Parathyroid adenoma (tissue), 2 donors: ENCODE measurements around the gene PHLDB1.

ENCODE experiments used
- H2AFZ ChIP-seq: fragments of 300-600 bp; sonication (generic); one replicate; pipeline ENCODE4 v1.7.0; 2017; ENCODE audit warnings: antibody characterized with exemption, mild to moderate bottlenecking
- H3K27ac ChIP-seq: fragments of 300-600 bp; sonication (generic); one replicate; pipeline ENCODE4 v1.7.0; 2017
- H3K27me3 ChIP-seq: fragments of 300-600 bp; sonication (generic); one replicate; pipeline ENCODE4 v1.7.0; 2017; ENCODE audit warnings: low read length; ENCODE audit not compliant: control insufficient read depth, insufficient read depth
- H3K36me3 ChIP-seq: fragments of 300-600 bp; sonication (generic); one replicate; pipeline ENCODE4 v1.7.0; 2017; ENCODE audit warnings: low read length; ENCODE audit not compliant: control insufficient read depth, insufficient read depth
- H3K4me1 ChIP-seq: fragments of 300-600 bp; sonication (generic); one replicate; pipeline ENCODE4 v1.7.0; 2017; ENCODE audit warnings: control low read depth
- H3K4me2 ChIP-seq: fragments of 300-600 bp; sonication (generic); one replicate; pipeline ENCODE4 v1.7.0; 2017; ENCODE audit warnings: low read length
- H3K4me3 ChIP-seq: fragments of 300-600 bp; sonication (generic); one replicate; pipeline ENCODE4 v1.7.0; 2017; ENCODE audit warnings: low read depth, low read length
- H3K79me2 ChIP-seq: fragments of 300-600 bp; sonication (generic); one replicate; pipeline ENCODE4 v1.7.0; 2017; ENCODE audit warnings: control low read depth
- H3K9ac ChIP-seq: fragments of 300-600 bp; sonication (generic); one replicate; pipeline ENCODE4 v1.7.0; 2017; ENCODE audit warnings: mild to moderate bottlenecking
- H3K9me3 ChIP-seq: fragments of 300-600 bp; sonication (generic); one replicate; pipeline ENCODE4 v1.7.0; 2017; ENCODE audit warnings: low read length; ENCODE audit not compliant: control insufficient read depth
- CTCF ChIP-seq: fragments of 300-600 bp; sonication (generic); IDR thresholded peaks from one replicate; pipeline ENCODE4 v1.7.0; 2017; ENCODE audit warnings: antibody characterized with exemption, mild to moderate bottlenecking
- donor health status: primary hyperparathyroidism.

PHLDB1 gene

GRCh38 chr11:118645066-118645715 is 37.8 kb downstream of the PHLDB1 start:
- no peak overlapping the region for H3K4me2 ChIP-seq
- TF ChIP-seq CTCF = no peak
- H3K27me3 ChIP-seq = no peaks in the 10 kb centered on the region
- H3K27ac ChIP-seq = no peak overlapping the region
- no peak overlapping the region for H3K9ac ChIP-seq
- no peaks in the 10 kb centered on the region for H3K4me1 ChIP-seq
- H2AFZ ChIP-seq = no peak overlapping the region
- H3K4me3 ChIP-seq = no peak overlapping the region
- H3K36me3 ChIP-seq = no peaks in the 10 kb centered on the region
- H3K9me3 ChIP-seq = no peaks in the 10 kb centered on the region
- no peaks in the 10 kb centered on the region for H3K79me2 ChIP-seq

GRCh38 chr11:118646393-118646792 is 39.0 kb downstream of the PHLDB1 start:
- H3K4me3 ChIP-seq = no peak overlapping the region
- no peaks in the 10 kb centered on the region for H3K4me1 ChIP-seq
- no peaks in the 10 kb centered on the region for H3K27me3 ChIP-seq
- H2AFZ ChIP-seq = no peak overlapping the region
- no peaks in the 10 kb centered on the region for H3K79me2 ChIP-seq
- TF ChIP-seq CTCF = no peak
- no peaks in the 10 kb centered on the region for H3K9me3 ChIP-seq
- H3K36me3 ChIP-seq = no peaks in the 10 kb centered on the region
- no peak overlapping the region for H3K9ac ChIP-seq
- no peak overlapping the region for H3K4me2 ChIP-seq
- no peak overlapping the region for H3K27ac ChIP-seq

- Histone ChIP-seq H3K4me1 (no peaks in the 10 kb centered on the region), H3K9me3 (no peaks in the 10 kb centered on the region), H3K4me2 (no peak overlapping the region), H3K9ac (no peak overlapping the region), H3K27ac (no peak overlapping the region), H3K36me3 (no peaks in the 10 kb centered on the region), H3K4me3 (no peak overlapping the region), H3K27me3 (no peaks in the 10 kb centered on the region), H2AFZ (no peak overlapping the region), H3K79me2 (no peaks in the 10 kb centered on the region)
- TF ChIP-seq CTCF = no peak
Observed at GRCh38 chr11:118648291-118648690, 40.9 kb downstream of the PHLDB1 start.

GRCh38 chr11:118649941-118650340 is 42.5 kb downstream of the PHLDB1 start:
- Histone ChIP-seq H3K9ac (no peak overlapping the region), H3K27ac (no peak overlapping the region), H3K9me3 (no peaks in the 10 kb centered on the region), H3K79me2 (no peaks in the 10 kb centered on the region), H3K4me2 (no peak overlapping the region), H3K4me3 (no peak overlapping the region), H3K36me3 (no peaks in the 10 kb centered on the region), H2AFZ (no peak overlapping the region), H3K27me3 (no peaks in the 10 kb centered on the region), H3K4me1 (no peaks in the 10 kb centered on the region)
- TF ChIP-seq CTCF = no peak

GRCh38 chr11:118650366-118650765 is 43.0 kb downstream of the PHLDB1 start:
- no peak for TF ChIP-seq CTCF
- Histone ChIP-seq H3K27me3 (no peaks in the 10 kb centered on the region), H3K27ac (no peak overlapping the region), H3K79me2 (no peaks in the 10 kb centered on the region), H3K36me3 (no peaks in the 10 kb centered on the region), H3K4me3 (no peak overlapping the region), H3K4me1 (no peaks in the 10 kb centered on the region), H3K9ac (no peak overlapping the region), H3K9me3 (no peaks in the 10 kb centered on the region), H3K4me2 (no peak overlapping the region), H2AFZ (no peak overlapping the region)
